NOMO-1 (cell line): Measurements from ENCODE around the gene HIVEP3.
"Not testable (repeated sequence)": the region's sequence is repeated elsewhere in the genome, so short reads cannot be mapped to it uniquely, and the experiment has no call there.

Source experiments
- DNase-seq, 2 experiments: peaks; one replicate each; lab custom pipeline; 2025; ENCODE audit not compliant: unreplicated experiment in 2 of 2; lab: John Stamatoyannopoulos, UW

The HIVEP3 gene

DNA sequence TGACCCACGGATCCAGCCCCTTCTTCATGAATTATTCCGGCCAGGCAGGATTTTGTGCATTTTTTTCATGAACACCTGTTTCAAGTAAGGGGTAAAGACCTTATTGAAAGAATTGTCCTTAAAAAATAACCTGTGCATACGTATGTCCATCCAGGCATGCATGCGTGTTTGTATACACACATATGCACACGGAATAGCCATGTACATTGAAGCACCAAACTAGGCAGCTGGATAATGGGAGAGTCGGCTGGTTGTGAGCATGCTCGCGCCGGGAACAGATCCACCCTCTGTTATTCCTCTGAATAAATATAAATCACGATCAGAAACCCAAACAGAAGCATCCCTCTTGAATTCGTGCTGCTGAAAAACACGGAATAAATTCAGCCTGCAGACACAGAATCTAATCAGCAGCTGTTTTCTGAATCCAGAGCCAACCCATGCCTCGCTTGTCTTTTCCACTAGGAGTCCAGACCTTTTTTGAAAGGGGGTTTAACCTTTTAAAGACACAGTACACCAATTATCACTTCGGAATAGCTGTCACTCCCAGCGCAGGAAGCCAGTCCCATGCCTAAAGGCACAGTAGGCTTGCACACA is at the start of gene HIVEP3:
HIVEP3 (minus strand) TSS at position 473 of the 594 bp plus-strand sequence.
- DNase-seq: no peak

DNA sequence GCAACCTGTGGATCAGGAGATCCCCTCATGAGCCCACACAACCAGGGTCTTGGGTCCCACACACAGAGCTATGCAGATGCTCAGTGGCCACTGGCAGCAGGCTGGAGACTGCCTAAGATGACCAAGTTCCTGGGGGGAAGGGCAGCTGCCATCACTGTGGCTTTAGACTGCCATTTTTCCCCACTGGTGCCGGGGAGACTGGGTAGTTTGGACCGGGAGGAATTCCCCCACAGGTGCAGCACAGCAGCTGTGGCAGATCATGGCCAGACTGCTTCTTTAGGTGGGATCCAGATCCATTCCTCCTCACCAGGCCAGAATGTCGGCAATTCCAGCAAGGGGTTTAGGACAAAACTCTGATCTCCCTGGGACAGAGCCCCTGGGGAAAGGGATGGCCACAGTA is 45.7 kb upstream of the HIVEP3 start:
- no peak for DNase-seq

DNA sequence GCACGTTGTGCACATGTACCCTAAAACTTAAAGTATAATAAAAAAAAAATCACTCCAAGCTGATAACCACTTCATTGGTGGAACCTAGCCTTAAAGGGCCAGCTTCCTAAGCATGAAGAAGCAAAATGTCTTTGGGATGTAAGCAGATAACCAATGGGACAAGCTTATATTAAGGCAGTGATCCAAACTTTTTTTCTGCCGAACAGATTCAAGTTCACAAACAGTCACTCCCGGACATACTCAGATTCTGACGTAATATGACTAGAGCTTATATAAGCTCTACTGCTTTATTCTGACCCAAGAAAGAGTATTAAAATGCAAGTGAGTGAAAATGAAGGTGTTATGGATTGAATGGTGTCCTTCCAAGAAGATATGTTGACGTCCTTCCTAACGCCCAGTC is 44.9 kb upstream of the HIVEP3 start:
- no peak for DNase-seq

DNA sequence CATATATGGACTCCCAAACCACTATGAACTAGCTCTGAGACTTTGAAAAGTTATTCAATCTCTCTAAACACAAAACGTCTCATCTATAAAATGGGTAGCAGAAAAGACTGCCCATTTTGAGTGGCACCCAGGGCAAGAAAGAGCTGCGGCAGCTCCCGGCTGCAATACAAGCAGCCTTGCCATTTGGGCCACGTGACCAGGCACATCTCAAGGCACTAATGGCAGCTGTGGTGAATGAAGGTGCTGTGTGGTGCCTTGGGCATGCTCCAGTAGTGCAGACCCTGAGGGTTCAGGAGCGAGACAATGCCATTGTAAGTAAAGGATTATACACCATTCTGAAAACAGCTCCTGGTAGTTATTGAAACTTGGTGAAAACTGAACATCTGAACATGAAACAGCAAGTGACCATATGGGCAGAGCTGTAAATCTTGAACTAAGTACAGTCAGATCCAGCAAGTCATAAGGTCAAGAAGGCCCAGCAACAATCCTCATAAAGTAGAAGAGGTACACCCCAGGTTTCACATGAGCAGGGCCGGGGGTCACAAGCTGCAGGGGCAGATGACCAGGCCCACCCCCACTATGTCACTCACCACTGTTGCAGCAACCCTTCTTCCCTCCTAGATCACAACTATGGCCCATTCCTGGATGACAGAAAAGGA is 39.4 kb upstream of the HIVEP3 start:
- DNase-seq: no peak

DNA sequence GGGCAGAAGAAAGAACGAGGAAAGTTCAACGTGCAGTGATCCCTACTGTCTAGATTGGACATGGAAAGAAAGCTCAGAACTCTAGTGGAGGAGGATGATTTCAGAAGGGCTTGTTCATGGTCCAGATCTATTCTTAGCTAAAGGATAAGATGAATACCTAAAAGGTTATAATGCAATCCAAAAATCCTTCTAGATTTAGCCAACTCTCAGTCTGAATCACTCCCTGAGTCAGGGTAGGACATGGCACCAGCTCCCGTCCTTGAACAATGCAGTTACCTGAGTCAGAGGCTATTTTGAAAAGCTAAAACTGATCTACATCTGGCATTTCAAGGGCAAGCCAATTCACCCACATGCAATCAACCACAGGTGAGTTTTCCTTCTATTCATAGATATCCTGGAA is 38.8 kb upstream of the HIVEP3 start:
- no peak for DNase-seq

DNA sequence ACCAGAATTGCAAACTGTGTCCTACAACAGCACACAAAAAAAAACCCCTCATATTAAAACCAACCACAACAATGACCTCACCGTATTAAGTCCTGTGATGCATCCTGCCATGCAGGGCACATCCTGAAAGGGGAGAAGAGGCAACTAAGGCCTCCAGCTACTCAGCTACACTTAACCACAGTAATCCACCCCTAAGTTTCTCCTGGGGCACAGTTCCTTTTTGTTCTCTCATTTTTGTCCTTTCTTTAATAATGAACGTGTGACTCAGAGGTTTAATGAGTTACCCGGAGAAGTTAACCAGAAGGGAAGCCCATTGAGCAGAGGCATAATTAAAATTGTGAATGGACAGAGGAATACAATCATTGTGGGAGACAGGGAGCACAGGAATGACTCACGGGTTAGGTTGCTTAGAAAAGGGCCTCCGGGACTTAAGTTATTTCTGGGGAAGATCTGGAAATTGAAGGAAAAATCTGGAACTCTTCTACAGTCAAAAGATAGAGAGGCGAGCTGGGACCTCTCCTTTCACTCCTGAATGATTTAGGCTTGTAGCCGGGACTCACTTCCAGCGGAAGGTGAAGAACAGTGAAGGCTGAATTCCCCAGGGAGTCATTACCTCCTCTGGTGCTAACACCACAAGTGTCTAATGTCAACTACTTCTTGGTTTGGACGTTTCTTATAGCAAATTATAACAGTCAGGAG is 36.9 kb upstream of the HIVEP3 start:
- DNase-seq: peak; percentile 68 to 77

DNA sequence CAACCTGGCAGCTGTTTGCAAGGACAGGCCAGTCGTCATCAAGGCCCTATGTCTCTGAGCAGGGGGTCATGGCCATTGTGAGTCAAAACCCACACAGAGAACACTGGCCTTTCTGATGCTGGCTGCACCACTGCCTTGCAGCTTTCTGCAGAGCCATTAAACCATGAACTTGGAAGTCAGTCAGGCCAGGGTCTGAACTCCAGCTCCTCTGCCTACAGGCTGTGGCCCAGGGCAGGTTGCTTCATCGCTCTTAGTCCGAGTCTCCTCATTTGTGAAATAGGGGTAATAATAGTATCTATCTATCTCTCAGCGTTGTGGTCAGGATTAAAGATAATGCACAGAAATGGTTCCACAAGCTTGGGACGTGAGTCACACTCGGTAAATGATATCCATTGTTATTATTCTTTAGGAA is 35.8 kb upstream of the HIVEP3 start:
- peak in 1 of 2 experiments; percentile 1 for DNase-seq

DNA sequence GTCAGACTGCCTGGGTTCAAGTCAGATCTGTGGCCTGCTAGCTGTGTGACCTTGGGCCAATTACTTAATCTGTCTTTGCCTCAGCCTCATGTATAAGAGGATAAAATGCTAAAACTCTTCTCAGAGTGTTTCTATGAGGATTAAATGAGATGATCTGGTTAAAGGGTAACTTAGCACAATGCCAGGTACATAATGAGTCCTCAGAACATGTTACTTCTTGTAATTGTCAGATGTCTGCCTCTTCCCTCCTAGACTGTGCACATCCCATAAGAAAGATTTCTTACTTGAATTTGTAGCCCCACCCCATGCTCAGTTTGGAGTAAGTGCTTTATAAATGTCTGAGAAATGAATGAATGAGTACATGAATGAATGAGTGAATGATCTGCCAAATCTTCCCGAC is 34.6 kb upstream of the HIVEP3 start:
- DNase-seq: no peak

DNA sequence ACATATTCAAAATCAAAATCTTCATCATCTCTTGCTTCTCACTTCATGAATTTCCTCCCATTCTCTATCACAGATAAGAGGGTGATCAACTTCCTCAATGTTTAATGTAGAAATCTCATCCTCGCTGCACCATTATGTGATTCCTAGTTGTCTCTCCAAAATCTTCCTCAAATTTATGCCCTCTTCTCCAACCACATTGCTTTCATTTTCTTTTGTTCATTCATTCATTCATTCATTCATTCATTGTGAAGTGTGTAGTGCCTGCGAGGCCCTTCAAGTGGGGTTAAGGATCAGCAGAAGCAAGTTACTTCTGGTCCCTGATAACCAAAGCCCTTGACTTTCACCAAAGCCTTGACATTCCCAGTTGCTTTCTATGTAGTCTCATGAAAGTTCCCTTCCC is 33.5 kb upstream of the HIVEP3 start:
- DNase-seq: no peak

DNA sequence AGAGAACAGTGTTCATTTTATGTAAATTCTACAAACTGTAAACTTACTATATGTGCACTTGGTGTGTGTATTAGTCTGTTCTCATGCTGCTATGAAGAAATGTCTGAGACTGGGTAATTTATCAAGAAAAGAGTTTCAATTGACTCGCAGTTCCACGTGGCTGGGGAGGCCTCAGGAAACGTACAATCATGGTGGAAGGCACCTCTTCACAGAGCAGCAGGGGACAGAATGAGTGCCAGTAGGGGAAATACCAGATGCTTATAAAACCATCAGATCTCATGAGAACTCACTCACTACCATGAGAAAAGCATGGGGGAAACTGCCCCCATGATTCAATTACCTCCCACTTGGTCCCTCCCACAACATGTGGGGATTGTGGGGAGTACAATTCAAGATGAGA is 32.8 kb upstream of the HIVEP3 start:
- not testable (repeated sequence) for DNase-seq

DNA sequence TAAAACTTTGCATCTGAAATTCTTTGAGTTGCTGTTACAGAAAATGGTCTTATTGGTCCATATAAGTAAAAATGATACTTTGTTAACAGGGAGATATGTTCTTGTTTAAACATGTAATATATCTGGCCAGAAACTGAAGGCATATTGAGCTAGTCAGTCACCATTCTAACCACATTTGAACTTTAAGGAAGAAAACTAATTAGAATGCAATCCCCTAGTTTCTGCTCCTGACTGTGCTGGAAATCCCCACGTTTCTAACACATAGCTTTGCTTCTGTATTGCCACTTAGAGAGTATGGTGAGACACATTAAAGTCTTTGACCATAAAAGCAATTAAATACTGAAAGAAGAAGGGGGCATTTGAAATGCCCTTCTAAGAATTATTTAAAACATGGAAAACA is 32.1 kb upstream of the HIVEP3 start:
- DNase-seq: no peak

DNA sequence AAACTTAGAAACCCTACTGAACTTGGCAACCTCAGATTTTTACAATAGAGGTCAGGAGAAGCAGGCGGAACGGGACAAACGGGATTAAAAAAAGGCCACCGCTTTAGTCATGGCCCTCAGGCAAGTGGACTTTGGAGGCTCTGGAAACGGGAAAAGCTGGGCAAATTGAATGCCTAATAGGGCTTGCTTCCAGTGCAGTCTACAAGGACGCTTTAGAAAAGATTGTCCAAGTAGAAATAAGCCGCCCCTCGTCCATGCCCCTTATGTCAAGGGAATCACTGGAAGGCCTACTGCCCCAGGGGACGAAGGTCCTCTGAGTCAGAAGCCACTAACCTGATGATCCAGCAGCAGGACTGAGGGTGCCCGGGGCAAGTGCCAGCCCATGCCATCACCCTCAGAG is 27.2 kb upstream of the HIVEP3 start:
- DNase-seq: not testable (repeated sequence)

DNA sequence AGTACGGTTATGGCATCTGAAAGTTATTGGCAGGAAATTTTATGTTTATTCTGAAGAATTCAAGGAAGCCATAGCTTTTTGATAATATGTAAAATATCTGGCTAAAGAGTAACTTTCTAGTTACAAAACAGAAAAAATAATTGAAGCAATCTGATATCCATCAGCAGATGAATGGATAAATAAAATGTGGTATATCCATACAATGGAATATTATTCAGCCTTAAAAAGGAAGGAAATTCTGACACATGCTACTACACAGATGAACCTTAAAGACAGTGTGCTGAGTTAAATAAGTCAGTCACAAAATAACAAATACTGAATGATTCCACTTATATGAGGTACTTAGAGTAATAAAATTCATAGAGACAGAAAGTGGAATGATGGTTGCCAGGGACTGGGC is 25.0 kb upstream of the HIVEP3 start:
- no peak for DNase-seq

DNA sequence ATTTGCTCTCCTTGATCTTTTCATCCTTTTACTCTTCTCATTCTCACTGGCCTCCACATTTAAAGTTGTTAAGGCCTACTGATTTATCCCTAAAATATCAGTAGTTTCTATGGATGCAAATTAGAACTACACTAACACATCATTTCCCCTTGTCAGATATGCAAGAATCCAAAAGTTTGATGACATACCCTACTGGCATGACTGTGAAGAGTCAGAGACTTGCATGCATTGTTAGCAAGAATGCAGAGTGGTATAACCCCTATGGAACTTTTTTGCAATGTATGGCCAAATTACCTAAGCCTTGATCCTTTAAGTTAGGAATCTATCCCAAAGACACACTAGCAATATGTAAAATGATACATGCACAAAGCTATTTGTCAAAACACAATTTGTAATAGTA is 23.6 kb upstream of the HIVEP3 start:
- DNase-seq: no peak

DNA sequence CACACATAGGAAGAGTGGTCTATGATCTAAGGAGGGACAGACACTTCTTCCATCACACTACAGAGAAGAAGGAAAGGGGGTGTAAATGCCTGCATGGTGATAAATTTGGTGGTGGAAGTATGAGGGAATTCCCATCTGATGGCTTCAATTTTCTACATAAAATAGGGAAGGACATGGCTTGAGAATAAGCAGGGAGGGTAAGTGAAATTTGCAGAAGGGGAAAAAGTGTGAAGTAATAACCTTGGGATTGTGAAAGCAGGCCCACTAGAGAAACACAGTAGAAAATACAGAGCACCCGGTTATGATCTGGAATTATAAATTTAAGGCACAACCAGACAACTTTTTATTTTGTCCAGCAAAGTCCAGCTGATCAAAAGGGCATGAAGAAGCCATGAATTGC is 22.7 kb upstream of the HIVEP3 start:
- peak in 1 of 2 experiments; percentile 19 for DNase-seq

DNA sequence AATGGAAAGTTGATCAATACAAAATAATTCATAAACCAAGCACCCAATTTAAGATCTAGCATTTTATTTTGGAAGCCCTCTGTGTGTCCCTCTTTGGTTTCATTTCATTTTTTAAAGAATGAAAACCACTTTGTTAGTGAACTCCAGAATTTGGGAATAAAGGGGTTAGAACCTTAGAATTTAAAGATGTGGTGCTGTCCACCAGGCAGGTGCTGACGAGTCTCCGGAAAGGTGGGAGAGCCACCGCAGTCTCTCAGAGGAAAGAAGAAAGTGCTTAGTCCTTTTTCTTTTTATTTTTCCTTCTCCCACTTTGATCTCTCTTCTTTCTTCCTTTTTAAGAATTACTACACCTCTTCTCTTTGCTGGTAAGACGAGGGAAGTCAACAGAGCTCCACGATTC is 20.5 kb upstream of the HIVEP3 start:
- no peak for DNase-seq

DNA sequence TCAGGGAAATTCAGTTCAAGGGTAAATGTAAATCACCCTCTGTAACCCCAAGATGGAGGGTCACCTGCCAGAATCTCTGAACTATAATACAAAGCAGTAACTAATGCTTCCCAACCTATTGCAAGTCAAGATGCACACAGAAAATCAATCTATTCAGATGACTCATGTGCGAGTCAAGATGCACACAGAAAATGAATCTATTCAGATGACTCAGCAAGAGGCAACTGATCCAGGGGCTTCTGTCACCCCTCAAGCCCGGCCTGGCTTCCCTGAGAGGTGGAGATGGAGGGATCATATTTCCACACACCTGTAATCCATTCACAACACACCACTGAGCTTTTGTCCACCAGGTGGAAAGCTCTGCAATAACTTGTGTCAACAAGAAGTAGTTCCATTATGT is 17.4 kb upstream of the HIVEP3 start:
- no peak for DNase-seq

DNA sequence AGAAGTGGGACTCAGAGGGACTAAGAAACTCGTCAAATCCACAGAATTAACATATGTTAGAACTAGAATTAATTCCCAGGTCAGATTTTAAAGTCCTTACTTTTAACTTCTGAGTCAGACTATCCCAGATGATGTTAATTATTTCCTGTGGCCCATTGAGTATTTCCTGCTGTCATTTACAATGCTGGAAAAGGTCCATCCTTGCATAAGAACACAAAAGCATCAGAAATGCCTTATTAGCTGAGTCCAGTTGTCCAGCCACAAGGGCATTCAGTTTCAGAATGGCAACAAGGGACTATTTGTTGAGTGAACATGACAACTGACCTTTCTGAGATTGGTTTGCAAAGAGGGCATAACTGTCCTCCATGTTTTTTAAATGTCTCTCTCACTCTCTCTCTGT is 16.5 kb upstream of the HIVEP3 start:
- DNase-seq: no peak

DNA sequence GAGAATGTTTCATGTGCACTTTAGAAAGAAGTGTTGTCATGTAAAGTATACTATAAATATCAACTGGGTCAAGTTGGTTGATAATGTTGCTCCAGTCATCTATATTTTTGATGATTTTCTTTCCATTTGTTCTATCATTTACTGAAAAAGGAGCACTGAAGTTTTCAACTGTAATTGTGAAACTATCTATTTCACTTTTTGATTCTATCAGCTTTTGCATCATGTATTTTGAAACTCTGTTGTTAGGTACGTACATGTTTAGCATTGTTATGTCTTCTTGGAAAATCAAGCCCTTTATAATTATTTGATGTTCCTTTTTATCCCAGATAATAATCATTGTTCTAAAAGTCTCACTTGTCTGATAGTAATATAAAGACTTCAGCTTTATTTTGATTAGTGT is 14.4 kb upstream of the HIVEP3 start:
- DNase-seq: no peak

DNA sequence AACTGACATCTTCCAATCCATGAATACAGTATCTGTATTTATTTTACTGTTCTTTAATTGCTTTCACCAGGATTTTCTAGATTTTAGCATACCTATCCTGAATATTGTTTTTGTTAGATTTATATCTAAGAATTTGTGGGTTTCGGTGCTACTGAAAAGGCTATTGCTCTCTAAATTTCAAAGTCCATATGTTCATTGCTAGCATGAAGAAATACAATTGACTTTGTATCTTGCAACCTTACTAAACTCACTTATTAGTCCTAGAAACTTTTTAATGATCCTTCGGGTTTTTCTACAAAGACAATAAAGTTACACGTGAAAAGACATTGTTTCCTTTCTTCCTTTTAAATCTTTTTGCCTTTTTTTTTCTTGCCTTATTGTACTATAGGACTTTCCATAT is 12.9 kb upstream of the HIVEP3 start:
- DNase-seq: no peak

DNA sequence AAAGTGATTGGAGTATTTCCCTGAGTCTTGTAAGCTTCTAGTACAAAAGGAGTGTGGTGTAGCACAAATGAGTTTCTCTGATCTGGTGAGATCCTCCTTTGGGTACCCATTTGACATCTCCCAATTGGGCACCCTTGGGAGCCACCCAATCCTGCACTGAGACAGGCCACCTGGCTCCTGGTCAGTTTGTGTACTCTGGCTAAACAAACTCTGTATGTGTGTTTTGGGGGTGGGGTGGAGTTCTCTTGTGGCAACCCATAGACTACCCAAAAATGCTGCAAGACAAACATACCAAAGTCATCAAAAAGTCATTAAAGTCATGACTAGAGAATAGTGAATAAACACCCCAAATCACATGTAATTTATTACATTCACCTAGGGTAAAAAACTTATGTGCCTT is 8.4 kb upstream of the HIVEP3 start:
- no peak for DNase-seq

DNA sequence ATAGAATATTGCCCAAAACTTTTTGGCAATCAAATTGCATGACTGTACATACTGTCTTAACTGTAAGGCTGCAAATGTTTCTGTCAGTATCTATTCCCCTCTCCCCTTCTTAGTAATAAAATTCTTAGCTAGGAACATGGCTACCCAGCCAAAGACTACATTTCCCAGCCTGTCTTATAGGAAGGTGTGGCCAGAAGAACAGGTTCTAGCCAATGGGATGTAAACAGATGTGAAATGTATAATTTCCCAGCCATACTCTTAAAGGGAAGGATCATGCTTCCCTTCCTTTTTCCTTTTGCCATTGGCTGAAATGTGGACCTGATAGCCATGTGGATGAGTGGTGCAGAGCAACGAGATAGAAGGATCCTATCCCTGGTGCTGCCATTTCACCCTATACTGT is 7.0 kb upstream of the HIVEP3 start:
- no peak for DNase-seq
